Ovary (tissue), 3 donors: ENCODE measurements around the gene OGFOD2.

Experiments
- EP300 ChIP-seq: sonication (generic); formaldehyde crosslinking; IDR thresholded peaks from one replicate; pipeline ENCODE4 v1.6.1; 2017; ENCODE audit warnings: antibody characterized with exemption
- TF ChIP-seq, protein P1 (sequence below), 3 donors: fragments of 450-650 bp in 2 of 3; fragments of 200-600 bp in 1 of 3; IDR thresholded peaks; one replicate each; pipeline versions ENCODE4 v1.5.1 to v1.8.0; 2016 to 2022; ENCODE audit warnings: antibody characterized with exemption in 3 of 3, mild to moderate bottlenecking in 1 of 3
- donor health status: DM: no; HTN: no; CAD: no.

DNA sequence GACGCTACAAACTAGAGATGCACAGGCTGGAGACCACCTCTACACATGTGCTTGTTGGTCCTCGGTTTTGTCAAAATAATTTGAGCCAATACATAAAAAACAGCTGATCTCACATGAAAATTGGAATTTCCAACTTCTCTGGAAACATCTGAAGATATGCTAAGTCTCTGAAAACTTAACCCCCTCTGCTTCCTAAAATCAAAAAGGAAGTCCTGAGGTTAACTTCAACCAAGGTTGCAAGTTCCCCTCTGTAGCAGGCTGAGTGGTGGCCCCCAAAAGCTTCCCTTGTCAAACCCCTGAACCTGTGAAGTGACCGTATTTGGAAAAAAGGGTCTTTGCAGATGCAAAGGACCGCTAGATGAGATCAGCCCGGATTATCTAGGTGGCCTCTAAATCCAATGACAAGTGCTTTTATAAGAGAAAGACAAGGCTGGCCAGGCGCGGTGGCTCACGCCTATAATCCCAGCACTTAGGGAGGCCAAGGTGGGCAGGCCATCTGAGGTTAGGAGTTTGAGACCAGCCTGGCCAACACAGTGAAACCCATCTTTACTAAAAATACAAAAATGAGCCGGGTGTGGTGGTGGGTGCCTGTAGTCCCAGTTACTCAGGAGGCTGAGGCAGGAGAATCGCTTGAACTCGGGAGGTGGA is 47.2 kb upstream of the OGFOD2 start:
- TF ChIP-seq, protein P1, sequence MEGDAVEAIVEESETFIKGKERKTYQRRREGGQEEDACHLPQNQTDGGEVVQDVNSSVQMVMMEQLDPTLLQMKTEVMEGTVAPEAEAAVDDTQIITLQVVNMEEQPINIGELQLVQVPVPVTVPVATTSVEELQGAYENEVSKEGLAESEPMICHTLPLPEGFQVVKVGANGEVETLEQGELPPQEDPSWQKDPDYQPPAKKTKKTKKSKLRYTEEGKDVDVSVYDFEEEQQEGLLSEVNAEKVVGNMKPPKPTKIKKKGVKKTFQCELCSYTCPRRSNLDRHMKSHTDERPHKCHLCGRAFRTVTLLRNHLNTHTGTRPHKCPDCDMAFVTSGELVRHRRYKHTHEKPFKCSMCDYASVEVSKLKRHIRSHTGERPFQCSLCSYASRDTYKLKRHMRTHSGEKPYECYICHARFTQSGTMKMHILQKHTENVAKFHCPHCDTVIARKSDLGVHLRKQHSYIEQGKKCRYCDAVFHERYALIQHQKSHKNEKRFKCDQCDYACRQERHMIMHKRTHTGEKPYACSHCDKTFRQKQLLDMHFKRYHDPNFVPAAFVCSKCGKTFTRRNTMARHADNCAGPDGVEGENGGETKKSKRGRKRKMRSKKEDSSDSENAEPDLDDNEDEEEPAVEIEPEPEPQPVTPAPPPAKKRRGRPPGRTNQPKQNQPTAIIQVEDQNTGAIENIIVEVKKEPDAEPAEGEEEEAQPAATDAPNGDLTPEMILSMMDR (IDR thresholded peaks at IDR 0.05) = no peak
- no peak for TF ChIP-seq EP300
